Hepatic stellate cell (primary cell): ENCODE results near the gene B4GALNT1.
"Not testable (repeated sequence)": the region's sequence is repeated elsewhere in the genome, so short reads cannot be mapped to it uniquely, and the experiment has no call there.

Experiments used
- DNase-seq: peaks from one replicate; pipeline ENCODE4 v3.0.0; 2011; ENCODE audit warnings: low spot score

The B4GALNT1 gene

GRCh38 chr12:57620936-57621496 is 12.0 kb downstream of the B4GALNT1 start:
- peak; percentile 42 for DNase-seq

GRCh38 chr12:57620245-57620935 is 12.6 kb downstream of the B4GALNT1 start:
- DNase-seq, result no peak

- DNase-seq, result no peak
Measured at GRCh38 chr12:57619434-57620244, 13.4 kb downstream of the B4GALNT1 start.

DNA sequence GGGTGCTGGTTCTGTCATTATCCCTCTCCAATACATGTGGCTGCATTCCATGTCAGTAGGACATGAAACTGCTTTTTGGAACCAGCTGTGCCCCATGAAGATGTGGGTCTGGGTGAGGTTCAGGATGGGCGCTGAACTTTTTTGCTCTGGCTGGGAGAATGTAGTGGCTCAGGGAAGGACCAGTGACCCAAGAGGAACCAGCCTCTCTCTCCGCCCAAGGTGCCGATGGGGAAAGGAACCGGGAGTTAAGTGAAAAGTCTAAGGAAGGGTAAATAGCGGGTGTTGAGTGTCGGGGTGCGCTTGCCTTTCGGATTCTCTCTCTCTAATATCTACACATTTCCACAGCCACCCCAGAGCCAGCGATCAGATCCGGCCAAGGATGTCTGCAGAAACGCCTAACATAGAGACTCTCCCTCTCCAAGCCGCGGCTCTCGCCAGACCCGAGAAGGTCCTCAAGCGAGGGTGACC is 14.0 kb downstream of the B4GALNT1 start:
- no peak for DNase-seq

DNA sequence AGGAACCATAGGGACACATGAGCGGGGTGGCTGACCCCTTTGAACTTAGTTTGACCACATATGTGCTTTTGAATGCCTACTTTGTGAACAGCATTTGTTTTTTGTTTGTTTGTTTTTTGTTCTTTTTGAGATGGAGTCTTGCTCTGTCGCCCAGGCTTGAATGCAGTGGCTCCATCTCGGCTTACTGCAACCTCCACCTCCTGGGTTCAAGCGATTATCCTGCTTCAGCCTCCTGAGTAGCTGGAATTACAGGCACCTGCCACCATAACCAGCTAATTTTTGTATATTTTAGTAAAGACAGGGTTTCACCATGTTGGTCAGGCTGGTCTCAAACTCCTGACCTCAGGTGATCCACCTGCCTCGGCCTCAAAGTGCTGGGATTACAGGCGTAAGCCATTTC is 14.6 kb downstream of the B4GALNT1 start:
- not testable (repeated sequence) for DNase-seq

- no peak for DNase-seq
Measured at GRCh38 chr12:57617942-57618341, 15.1 kb downstream of the B4GALNT1 start.

DNA sequence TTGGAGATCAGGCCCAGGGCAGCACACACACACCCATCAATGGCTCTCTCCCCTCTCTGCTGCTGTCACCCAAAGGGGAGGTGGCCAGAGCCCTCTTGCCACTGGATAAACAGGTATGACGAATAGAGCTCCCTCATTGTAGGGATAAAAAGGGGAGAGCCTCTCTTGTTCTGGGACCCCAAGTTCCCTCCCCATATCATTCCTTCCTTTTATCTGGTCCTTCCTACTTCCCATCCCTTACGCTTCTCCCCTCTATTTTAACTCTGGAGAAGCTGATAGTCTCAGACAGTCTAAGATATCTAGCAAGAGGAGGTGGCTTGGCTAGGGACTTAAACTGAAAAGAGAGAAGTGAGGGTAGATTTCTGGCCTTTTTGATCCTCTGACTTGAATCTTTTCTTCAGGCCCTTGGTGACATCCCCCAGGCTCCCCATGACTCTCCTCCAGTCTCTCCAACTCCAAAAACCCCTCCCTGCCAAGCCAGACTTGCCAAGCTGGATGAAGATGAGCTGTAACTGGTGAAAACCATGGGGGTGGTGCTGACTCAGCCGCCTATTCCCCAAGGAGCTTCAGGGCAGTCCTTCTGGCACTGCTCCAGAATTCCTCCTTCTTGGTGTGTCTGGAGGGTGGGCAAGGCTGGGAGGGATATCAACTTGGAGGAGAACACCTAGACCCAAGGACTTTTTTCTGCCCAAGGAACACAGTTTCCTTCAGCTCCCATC is 16.5 kb downstream of the B4GALNT1 start:
- peak; percentile 66 for DNase-seq

DNA sequence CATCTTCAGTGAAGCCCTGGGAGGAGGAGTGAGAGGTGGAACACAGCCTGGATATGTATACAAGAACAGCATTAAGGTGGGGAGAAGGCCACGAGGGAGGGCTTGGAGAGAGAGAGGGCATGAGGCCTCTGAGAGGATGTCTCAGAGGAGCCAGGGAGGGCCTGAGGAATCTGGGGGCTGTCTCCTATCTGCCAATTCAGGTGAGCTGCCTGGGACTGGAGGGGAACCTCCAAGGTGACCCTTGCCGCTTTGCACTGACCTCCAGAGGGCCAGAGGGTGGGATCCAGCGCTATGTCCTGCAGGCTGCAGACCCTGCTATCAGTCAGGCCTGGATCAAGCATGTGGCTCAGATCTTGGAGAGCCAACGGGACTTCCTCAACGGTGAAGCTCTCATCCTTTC is 17.4 kb downstream of the B4GALNT1 start:
- no peak for DNase-seq

- no peak for DNase-seq
Measured at GRCh38 chr12:57614948-57615500, 18.0 kb downstream of the B4GALNT1 start.

- DNase-seq, result peak; percentile 69
Measured at GRCh38 chr12:57614178-57614947, 18.6 kb downstream of the B4GALNT1 start.

DNA sequence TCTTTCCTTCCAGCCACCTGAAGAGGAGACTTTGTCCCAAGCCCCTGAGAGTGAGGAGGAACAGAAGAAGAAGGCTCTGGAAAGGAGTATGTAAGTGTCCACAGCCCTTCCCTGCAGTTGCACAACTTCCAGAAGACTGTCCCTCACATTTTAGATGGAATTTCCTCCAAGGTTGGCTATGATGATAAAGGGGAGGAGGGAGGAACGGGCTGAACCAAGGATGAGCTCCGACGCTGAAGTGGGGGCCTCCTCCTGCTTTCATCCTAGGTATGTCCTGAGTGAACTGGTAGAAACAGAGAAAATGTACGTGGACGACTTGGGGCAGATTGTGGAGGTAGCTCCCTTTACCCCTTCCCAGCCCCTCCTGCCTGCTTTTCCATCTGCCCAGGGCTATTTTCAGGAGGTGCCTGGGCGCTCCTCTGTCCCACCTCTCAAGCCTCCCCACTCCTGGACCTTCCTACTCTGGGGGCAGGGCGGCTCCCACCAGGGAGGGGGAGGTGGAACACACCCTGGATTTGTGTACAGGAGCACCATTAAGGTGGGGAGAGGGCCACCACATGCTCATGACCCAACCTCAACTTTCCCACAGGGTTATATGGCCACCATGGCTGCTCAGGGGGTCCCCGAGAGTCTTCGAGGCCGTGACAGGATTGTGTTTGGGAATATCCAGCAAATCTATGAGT is 19.4 kb downstream of the B4GALNT1 start:
- DNase-seq, result no peak

- DNase-seq, result no peak
Measured at GRCh38 chr12:57612711-57613426, 20.1 kb downstream of the B4GALNT1 start.

GRCh38 chr12:57611827-57612710 is 20.9 kb downstream of the B4GALNT1 start:
- no peak for DNase-seq

GRCh38 chr12:57611108-57611826 is 21.7 kb downstream of the B4GALNT1 start, which contains the start of gene ARHGEF25:
ARHGEF25 (plus strand) TSS chr12:57611435; CDS start chr12:57611895, 460 bp downstream.
- peak; percentile 90 for DNase-seq

DNA sequence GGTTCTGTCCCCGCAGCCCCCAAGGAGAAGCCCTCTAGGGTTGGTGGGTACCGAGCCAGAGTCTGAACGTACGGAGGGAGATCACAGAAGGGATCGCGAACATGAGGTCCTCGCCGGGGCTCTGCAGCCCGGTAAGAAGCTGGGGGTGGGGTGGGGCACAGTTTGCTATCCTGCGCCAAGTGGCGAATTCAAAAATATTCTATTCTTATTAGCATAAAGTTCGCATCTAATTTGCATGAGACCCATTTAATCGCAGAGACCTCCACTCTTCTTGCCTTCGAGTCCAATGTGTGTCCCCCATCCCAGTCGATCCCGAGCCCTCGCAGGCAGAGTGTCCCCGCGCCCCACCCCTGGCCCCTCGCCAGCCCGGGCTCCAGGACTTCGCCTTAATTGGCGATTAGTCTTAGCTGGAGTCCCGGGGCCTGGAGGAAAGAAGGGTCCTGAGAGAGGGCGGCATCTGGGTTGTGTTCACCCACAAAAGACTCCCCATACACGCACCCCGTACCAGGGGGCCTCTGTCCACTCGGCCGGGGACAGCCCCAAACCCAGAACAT is 22.4 kb downstream of the B4GALNT1 start:
- DNase-seq, result peak; percentile 40

GRCh38 chr12:57609781-57610553 is 23.0 kb downstream of the B4GALNT1 start:
- DNase-seq, result no peak
